Measurements from ENCODE around the gene NCK1.

DNA sequence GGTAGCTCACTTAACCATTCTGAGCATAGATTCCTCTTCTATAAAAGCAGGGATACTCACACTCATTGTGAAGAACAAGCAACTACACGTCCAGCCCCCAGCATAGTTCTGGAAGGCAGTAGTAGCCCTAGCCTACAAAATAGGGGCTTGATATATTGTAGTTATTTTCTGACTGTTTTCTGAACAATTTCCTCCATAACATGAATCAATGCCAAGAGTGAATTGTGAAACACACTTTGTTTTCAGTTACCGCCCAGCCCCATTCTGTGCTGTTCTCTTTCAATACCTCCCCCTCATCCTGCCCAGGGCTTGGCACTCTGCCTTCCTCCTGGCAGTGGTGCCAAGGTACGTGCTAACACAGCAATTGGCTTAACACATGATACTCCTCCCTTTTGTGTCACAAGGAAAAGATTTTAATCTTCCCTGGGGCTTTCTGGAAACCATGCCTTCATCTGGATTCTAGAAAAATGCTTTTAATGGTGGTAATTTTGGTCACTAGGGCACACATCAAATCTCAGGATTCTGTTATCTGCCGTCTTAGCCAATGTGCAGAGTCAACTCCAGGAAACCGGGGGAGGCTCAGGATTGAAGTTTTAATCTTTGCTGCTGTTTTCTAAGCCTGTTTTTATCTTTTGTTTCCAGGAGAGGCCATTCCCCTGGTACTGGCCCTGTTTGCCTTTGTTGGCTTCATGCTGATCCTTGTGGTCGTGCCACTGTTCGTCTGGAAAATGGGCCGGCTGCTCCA, 132.9 kb downstream of the NCK1 start:
- TF ChIP-seq CTCF (conservative IDR thresholded peaks at IDR 0.05; ENCODE audit: low read depth, low read length) (no peak), EZH2 (IDR thresholded peaks at IDR 0.05; ENCODE audit: low read length, unreplicated experiment) (no peak), EZH2phosphoT487 (IDR thresholded peaks at IDR 0.05; ENCODE audit: borderline replicate concordance, low read length) (no peak)

Measured in PC-3 (cell line).